ENCODE results near the gene SKOR2. TPM values are rescaled to one million over a fixed set of nuclear protein-coding genes. Genes with fewer than 3 reads are reported as not detected.
A peak's percentile ranks its signal among the peaks of the same experiment; 100 is the strongest.

SKOR2 gene
- total and polyA plus RNA-seq, 9 of the 15 experiments (the other 6 are each of a cell fraction or from before 2014, with no cell fraction given): not detected

GRCh38 chr18:47184419-47185050 is 66.9 kb downstream of the SKOR2 start (continued):
- TF ChIP-seq E2F6 (IDR thresholded peaks at IDR 0.05; ENCODE audit: borderline replicate concordance in 1 of 2, extremely low read depth in 1 of 2, insufficient read depth in 1 of 2, insufficient read length in 1 of 2, low read depth in 1 of 2, low read length in 1 of 2, poor library complexity in 1 of 2, severe bottlenecking in 1 of 2): no peak
- TF ChIP-seq MXD1 (CRISPR knock-in tag; IDR thresholded peaks at IDR 0.05; ENCODE audit: borderline replicate concordance, poor library complexity, severe bottlenecking): no peak
- TF ChIP-seq, protein P1, sequence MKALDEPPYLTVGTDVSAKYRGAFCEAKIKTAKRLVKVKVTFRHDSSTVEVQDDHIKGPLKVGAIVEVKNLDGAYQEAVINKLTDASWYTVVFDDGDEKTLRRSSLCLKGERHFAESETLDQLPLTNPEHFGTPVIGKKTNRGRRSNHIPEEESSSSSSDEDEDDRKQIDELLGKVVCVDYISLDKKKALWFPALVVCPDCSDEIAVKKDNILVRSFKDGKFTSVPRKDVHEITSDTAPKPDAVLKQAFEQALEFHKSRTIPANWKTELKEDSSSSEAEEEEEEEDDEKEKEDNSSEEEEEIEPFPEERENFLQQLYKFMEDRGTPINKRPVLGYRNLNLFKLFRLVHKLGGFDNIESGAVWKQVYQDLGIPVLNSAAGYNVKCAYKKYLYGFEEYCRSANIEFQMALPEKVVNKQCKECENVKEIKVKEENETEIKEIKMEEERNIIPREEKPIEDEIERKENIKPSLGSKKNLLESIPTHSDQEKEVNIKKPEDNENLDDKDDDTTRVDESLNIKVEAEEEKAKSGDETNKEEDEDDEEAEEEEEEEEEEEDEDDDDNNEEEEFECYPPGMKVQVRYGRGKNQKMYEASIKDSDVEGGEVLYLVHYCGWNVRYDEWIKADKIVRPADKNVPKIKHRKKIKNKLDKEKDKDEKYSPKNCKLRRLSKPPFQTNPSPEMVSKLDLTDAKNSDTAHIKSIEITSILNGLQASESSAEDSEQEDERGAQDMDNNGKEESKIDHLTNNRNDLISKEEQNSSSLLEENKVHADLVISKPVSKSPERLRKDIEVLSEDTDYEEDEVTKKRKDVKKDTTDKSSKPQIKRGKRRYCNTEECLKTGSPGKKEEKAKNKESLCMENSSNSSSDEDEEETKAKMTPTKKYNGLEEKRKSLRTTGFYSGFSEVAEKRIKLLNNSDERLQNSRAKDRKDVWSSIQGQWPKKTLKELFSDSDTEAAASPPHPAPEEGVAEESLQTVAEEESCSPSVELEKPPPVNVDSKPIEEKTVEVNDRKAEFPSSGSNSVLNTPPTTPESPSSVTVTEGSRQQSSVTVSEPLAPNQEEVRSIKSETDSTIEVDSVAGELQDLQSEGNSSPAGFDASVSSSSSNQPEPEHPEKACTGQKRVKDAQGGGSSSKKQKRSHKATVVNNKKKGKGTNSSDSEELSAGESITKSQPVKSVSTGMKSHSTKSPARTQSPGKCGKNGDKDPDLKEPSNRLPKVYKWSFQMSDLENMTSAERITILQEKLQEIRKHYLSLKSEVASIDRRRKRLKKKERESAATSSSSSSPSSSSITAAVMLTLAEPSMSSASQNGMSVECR (CRISPR knock-in tag; IDR thresholded peaks at IDR 0.05): no peak
- TF ChIP-seq, protein P2, sequence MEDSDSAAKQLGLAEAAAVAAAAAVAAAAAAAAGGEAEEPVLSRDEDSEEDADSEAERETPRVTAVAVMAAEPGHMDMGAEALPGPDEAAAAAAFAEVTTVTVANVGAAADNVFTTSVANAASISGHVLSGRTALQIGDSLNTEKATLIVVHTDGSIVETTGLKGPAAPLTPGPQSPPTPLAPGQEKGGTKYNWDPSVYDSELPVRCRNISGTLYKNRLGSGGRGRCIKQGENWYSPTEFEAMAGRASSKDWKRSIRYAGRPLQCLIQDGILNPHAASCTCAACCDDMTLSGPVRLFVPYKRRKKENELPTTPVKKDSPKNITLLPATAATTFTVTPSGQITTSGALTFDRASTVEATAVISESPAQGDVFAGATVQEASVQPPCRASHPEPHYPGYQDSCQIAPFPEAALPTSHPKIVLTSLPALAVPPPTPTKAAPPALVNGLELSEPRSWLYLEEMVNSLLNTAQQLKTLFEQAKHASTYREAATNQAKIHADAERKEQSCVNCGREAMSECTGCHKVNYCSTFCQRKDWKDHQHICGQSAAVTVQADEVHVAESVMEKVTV (CRISPR knock-in tag; IDR thresholded peaks at IDR 0.05): no peak
- TF ChIP-seq, protein P3, sequence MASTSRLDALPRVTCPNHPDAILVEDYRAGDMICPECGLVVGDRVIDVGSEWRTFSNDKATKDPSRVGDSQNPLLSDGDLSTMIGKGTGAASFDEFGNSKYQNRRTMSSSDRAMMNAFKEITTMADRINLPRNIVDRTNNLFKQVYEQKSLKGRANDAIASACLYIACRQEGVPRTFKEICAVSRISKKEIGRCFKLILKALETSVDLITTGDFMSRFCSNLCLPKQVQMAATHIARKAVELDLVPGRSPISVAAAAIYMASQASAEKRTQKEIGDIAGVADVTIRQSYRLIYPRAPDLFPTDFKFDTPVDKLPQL (IDR thresholded peaks at IDR 0.05; ENCODE audit: extremely low read depth, insufficient read length): no peak
- TF ChIP-seq SOX6 (IDR thresholded peaks at IDR 0.05): peak; percentile 93
- no peak for TF ChIP-seq FIP1L1 (IDR thresholded peaks at IDR 0.05; ENCODE audit: low read depth, low read length, poor library complexity, severe bottlenecking)
- TF ChIP-seq, protein P4, sequence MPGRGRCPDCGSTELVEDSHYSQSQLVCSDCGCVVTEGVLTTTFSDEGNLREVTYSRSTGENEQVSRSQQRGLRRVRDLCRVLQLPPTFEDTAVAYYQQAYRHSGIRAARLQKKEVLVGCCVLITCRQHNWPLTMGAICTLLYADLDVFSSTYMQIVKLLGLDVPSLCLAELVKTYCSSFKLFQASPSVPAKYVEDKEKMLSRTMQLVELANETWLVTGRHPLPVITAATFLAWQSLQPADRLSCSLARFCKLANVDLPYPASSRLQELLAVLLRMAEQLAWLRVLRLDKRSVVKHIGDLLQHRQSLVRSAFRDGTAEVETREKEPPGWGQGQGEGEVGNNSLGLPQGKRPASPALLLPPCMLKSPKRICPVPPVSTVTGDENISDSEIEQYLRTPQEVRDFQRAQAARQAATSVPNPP (IDR thresholded peaks at IDR 0.05; ENCODE audit: borderline replicate concordance, insufficient read depth, insufficient read length): no peak
- no peak for TF ChIP-seq CBFB (CRISPR knock-in tag; IDR thresholded peaks at IDR 0.05)
- TF ChIP-seq ZNF431 (CRISPR knock-in tag; IDR thresholded peaks at IDR 0.05): no peak
